Peyer's patch (tissue), 4 donors: ENCODE measurements around the gene CCL4L2.

ENCODE experiments used
- CTCF ChIP-seq, 6 experiments: fragments of 450-650 bp in 4 of 6; fragments of 200-600 bp in 2 of 6; sonication (generic) in 1 of 6; IDR thresholded peaks; one replicate each; pipeline ENCODE4 v1.5.1; 2017 to 2019; ENCODE audit warnings: antibody characterized with exemption in 6 of 6, mild to moderate bottlenecking in 3 of 6, moderate library complexity in 1 of 6
- POLR2A ChIP-seq, 2 donors: fragments of 450-650 bp; IDR thresholded peaks; one replicate each; pipeline ENCODE4 v1.5.1; 2017; ENCODE audit warnings: antibody characterized with exemption in 2 of 2, mild to moderate bottlenecking in 2 of 2, moderate library complexity in 2 of 2

GRCh38 chr17:36193216-36193775 is 17.6 kb upstream of the CCL4L2 start:
- no peak for TF ChIP-seq POLR2A (IDR thresholded peaks at IDR 0.05)
- TF ChIP-seq CTCF (IDR thresholded peaks at IDR 0.05) = no peak
